ENCODE measurements around the gene MGP.

The MGP gene

DNA sequence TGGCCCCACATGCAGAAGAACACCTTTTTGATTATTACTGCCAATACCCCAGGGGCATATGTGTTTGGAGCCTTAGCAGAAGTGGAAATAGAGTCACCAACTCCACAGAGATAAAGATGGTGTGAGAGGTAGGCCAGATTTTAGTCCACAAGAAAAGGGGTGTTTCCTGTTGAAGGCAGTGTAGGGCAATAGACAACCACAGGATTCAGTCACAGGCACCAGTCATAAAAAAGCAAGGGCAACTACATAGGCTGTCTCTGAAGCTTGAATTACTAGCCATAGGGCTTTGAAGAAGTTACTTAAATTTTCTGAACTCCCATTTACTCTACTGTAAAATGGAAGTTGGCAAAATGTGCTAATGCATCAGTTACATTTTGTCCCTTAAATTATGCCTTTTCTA is 33.8 kb upstream of the MGP start:
- Histone ChIP-seq H3K27ac (ENCODE audit: low read depth, low read length, poor library complexity, severe bottlenecking) (no peak overlapping the region), H3K27me3 (ENCODE audit: insufficient read depth, low read length) (no peaks in the 10 kb centered on the region), H3F3A (ENCODE audit: insufficient read depth, low read length) (no peaks in the 10 kb centered on the region), H3K9me3 (ENCODE audit: low read length) (peaks cover 6% of the 10 kb centered on the region), H4K20me1 (ENCODE audit: insufficient read depth, low read length) (no peaks in the 10 kb centered on the region), H3K4me2 (ENCODE audit: low read length) (no peak overlapping the region), H3K4me1 (ENCODE audit: insufficient read depth, low read length, severe bottlenecking) (peaks cover 17% of the 10 kb centered on the region), H3K36me3 (ENCODE audit: insufficient read depth, low read length) (0 out of 2 replicates have a peak, but pooled peaks cover 4% of the 10 kb centered on the region), H3K79me2 (ENCODE audit: insufficient read depth, low read length) (no peaks in the 10 kb centered on the region), H3K9ac (ENCODE audit: low read length) (no peak overlapping the region), H3K9me2 (ENCODE audit: low read depth, low read length) (no peaks in the 10 kb centered on the region), H2AFZ (ENCODE audit: low read length) (no peak overlapping the region), H3K4me3 (ENCODE audit: low read depth, low read length, poor library complexity, severe bottlenecking) (no peak overlapping the region)
- TF ChIP-seq, protein P1, sequence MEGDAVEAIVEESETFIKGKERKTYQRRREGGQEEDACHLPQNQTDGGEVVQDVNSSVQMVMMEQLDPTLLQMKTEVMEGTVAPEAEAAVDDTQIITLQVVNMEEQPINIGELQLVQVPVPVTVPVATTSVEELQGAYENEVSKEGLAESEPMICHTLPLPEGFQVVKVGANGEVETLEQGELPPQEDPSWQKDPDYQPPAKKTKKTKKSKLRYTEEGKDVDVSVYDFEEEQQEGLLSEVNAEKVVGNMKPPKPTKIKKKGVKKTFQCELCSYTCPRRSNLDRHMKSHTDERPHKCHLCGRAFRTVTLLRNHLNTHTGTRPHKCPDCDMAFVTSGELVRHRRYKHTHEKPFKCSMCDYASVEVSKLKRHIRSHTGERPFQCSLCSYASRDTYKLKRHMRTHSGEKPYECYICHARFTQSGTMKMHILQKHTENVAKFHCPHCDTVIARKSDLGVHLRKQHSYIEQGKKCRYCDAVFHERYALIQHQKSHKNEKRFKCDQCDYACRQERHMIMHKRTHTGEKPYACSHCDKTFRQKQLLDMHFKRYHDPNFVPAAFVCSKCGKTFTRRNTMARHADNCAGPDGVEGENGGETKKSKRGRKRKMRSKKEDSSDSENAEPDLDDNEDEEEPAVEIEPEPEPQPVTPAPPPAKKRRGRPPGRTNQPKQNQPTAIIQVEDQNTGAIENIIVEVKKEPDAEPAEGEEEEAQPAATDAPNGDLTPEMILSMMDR (IDR thresholded peaks at IDR 0.05; ENCODE audit: low read length), result no peak

DNA sequence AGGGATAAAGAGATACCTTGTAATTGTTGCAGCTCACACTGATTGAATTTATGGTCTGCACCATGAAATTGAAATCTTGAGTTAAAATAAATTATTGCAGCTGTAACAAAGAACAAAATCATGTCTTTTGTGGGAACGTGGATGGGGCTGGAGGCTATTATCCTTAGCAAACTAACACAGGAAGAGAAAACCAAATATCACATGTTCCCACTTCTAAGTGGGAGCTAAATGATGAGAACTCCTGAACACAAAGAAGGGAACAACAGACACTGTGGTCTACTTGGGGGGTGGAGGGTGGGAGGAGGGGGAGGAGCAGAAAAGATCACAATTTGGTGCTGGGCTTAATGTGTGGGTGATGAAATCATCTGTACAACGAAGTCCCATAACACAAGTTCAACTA is 30.1 kb upstream of the MGP start:
- H3K79me2 ChIP-seq (ENCODE audit: insufficient read depth, low read length), result no peaks in the 10 kb centered on the region
- H3F3A ChIP-seq (ENCODE audit: insufficient read depth, low read length), result no peaks in the 10 kb centered on the region
- no peaks in the 10 kb centered on the region for H4K20me1 ChIP-seq (ENCODE audit: insufficient read depth, low read length)
- no peak overlapping the region for H3K4me3 ChIP-seq (ENCODE audit: low read depth, low read length, poor library complexity, severe bottlenecking)
- no peak for TF ChIP-seq EZH2 (IDR thresholded peaks at IDR 0.05; ENCODE audit: borderline replicate concordance, low read length)
- TF ChIP-seq, protein P1 (IDR thresholded peaks at IDR 0.05; ENCODE audit: low read length), result no peak
- no peaks in the 10 kb centered on the region for H3K9me3 ChIP-seq (ENCODE audit: low read length)
- peaks cover 9% of the 10 kb centered on the region for H3K4me1 ChIP-seq (ENCODE audit: insufficient read depth, low read length, severe bottlenecking)
- H3K9ac ChIP-seq (ENCODE audit: low read length), result no peak overlapping the region
- H2AFZ ChIP-seq (ENCODE audit: low read length), result no peak overlapping the region
- no peak overlapping the region for H3K4me2 ChIP-seq (ENCODE audit: low read length)
- peaks cover 9% of the 10 kb centered on the region; the same call in 1 of the 2 replicates for H3K36me3 ChIP-seq (ENCODE audit: insufficient read depth, low read length)
- H3K27me3 ChIP-seq (ENCODE audit: insufficient read depth, low read length), result no peaks in the 10 kb centered on the region
- H3K27ac ChIP-seq (ENCODE audit: low read depth, low read length, poor library complexity, severe bottlenecking), result no peak overlapping the region
- no peaks in the 10 kb centered on the region for H3K9me2 ChIP-seq (ENCODE audit: low read depth, low read length)

DNA sequence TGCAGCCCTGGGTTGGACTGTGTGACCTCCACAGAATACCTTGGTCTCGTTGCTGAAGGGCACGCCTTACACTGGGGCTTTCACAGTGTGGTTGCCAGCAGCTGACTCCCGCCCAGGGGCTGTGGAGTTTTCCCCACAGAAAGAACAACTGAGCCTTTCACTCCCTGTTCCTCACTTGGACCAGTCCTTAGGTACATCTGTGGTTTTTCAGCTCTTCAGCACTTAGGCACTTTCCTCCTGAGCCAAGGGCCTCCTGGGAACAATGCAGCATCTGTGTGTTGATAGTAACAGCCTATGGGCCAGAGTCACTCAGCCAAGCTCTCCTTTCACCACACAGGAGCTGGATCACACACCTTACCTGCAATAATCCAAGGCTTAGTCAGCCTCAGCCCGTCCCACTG is 27.7 kb upstream of the MGP start:
- peaks cover 9% of the 10 kb centered on the region; the same call in 1 of the 2 replicates for H3K36me3 ChIP-seq (ENCODE audit: insufficient read depth, low read length)
- H3F3A ChIP-seq (ENCODE audit: insufficient read depth, low read length), result no peaks in the 10 kb centered on the region
- H3K4me3 ChIP-seq (ENCODE audit: low read depth, low read length, poor library complexity, severe bottlenecking), result no peak overlapping the region
- H3K4me1 ChIP-seq (ENCODE audit: insufficient read depth, low read length, severe bottlenecking), result no peaks in the 10 kb centered on the region
- no peaks in the 10 kb centered on the region for H3K27me3 ChIP-seq (ENCODE audit: insufficient read depth, low read length)
- no peak overlapping the region for H3K9ac ChIP-seq (ENCODE audit: low read length)
- H3K79me2 ChIP-seq (ENCODE audit: insufficient read depth, low read length), result no peaks in the 10 kb centered on the region
- H2AFZ ChIP-seq (ENCODE audit: low read length), result no peak overlapping the region
- TF ChIP-seq EZH2 (IDR thresholded peaks at IDR 0.05; ENCODE audit: borderline replicate concordance, low read length), result no peak
- TF ChIP-seq, protein P1 (IDR thresholded peaks at IDR 0.05; ENCODE audit: low read length), result no peak
- H3K9me2 ChIP-seq (ENCODE audit: low read depth, low read length), result no peaks in the 10 kb centered on the region
- H3K4me2 ChIP-seq (ENCODE audit: low read length), result no peak overlapping the region
- H3K9me3 ChIP-seq (ENCODE audit: low read length), result no peaks in the 10 kb centered on the region
- no peak overlapping the region for H3K27ac ChIP-seq (ENCODE audit: low read depth, low read length, poor library complexity, severe bottlenecking)
- H4K20me1 ChIP-seq (ENCODE audit: insufficient read depth, low read length), result no peaks in the 10 kb centered on the region
